ENCODE measurements around the gene ARID3B.

Gene ARID3B

DNA sequence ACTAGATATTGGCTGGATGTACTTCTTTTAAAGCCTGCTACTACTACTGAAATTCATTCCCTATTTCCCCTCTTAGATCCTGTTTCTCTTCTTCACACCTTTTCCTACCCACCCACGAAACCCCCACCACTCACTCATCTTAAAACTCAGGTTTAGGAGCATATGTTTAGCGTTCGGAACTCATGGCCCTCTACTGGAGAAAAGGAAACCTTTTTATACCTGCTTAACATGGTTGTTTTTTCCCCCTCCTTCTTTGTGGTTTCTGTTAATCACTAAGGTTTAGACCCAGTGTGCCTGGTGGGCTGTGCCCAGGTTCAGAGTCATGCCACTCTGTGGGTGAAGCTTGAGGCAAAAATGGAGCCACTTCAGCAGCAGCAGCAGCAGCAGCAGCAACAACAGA, 2.6 kb downstream of the ARID3B start:
- Mint-ChIP-seq H3K4me3 (peak overlapping the region; percentile 93), H3K36me3 (ENCODE audit: low read depth) (peaks cover 42% of the 10 kb centered on the region), H3K27me3 (no peaks in the 10 kb centered on the region), H3K27ac (peak overlapping the region; percentile 3), H3K9me3 (no peaks in the 10 kb centered on the region), H3K4me1 (ENCODE audit: low read depth) (peaks cover 78% of the 10 kb centered on the region)

DNA sequence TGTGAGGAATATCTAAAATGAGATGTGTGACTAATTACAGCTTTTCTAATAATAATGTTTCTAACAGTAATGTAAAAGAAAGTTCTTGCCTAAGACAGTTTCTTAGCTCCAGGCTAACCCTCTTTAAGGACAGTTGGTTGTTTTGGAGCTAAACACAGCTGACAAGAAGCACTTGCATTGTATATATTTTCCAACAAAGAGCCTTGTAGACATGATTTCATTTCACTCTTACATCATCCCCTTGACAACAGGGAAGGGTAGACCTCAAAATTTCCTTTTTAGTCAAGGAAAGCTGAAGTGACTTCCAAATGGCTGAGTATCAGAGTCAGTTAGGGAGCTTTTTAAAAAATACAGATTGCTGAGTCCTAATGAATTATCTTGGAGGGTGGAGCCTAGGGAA, 4.1 kb downstream of the ARID3B start:
- Mint-ChIP-seq H3K9me3 (no peaks in the 10 kb centered on the region), H3K27me3 (no peaks in the 10 kb centered on the region), H3K4me3 (peak overlapping the region; percentile 72), H3K36me3 (ENCODE audit: low read depth) (peaks cover 46% of the 10 kb centered on the region), H3K4me1 (ENCODE audit: low read depth) (peaks cover 78% of the 10 kb centered on the region), H3K27ac (peak overlapping the region; percentile 84)

DNA sequence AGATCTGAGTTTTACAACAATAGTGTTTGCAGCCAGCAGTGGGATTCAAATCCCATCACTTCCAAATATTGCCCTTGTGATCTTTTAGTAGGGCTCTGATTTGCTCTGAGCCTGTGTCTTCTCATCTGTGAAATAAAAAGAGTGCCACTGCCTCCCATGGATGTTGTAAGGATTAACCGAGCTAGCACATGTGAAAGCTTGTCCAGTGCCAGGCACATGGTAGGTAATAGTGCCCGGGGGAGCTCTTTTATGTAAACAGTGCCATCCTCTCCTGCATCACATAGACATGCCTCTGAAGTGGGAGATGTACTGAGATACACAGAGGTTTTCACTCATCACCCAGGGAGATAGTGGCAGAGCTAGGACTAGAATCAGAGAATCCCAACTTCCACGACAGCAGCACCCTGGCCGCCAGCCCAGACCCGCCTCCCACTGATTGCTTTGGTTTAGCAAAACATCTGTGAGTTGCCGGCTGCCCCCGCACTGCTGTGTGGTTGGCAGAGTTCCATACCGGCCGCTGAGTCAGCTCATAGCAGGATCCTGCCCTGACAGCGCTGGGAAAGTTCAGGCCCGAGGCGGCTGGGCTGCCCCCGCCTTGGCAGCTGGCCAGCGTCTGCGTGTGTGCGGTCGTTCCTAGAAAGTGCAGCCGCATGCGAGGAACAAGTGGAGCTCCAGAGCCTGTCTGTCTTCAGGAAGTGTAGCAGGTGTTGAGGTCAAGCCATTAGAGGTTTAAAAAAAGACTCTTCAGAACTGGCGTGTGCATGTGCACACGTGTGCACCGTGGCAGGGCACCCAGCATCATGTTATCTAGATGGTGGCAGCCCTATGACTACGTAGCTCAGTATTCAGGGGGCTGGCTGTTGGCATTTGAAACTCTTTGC, 5.0 kb downstream of the ARID3B start:
- Mint-ChIP-seq H3K4me3 (peak overlapping the region; percentile 72), H3K36me3 (ENCODE audit: low read depth) (peaks cover 55% of the 10 kb centered on the region), H3K4me1 (ENCODE audit: low read depth) (peaks cover 81% of the 10 kb centered on the region), H3K27me3 (no peaks in the 10 kb centered on the region), H3K9me3 (no peaks in the 10 kb centered on the region), H3K27ac (peak overlapping the region; percentile 84)

DNA sequence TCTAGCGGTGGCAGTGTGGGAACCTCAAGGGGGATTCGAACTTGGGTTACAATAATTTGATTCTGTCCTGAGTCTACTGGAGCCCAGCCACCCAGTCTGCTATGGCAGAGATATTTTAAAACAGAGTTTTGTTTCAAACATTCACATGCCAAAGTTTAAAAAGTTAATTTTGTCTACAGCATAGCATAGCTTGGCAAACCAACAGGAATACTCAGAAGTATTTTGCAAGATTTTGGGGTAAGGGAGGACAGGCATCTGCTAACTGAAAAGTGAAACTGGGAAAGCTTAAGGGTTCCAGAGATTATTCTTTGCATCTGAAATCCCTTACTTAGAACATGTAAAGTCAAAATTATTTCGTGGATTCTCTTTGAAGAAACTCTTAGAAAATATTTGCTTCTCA, 6.6 kb downstream of the ARID3B start:
- no peaks in the 10 kb centered on the region for H3K9me3 Mint-ChIP-seq
- H3K36me3 Mint-ChIP-seq (ENCODE audit: low read depth) = peaks cover 66% of the 10 kb centered on the region
- no peak overlapping the region for H3K27ac Mint-ChIP-seq
- no peak overlapping the region for H3K4me3 Mint-ChIP-seq
- peaks cover 85% of the 10 kb centered on the region for H3K4me1 Mint-ChIP-seq (ENCODE audit: low read depth)
- H3K27me3 Mint-ChIP-seq = no peaks in the 10 kb centered on the region

DNA sequence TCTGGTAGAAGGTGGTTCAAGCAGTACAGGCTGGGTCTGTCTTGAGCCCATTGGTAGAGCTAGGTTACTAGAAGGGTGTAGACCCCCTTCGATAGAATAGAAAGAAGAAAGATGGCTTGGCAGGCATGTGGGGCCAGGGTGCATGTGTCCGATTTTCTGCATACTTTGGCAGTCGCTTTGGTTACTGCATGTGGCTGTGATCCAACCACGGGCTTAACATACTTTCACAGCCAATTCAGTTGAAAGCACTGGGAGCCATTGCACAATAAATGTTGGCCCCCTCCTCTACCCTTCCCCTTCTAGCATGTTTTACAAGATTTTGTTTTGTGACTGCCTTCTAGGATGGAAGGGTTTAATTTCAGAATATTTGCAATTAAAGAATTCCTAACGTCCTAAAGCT, 7.2 kb downstream of the ARID3B start:
- peak overlapping the region; percentile 3 for H3K27ac Mint-ChIP-seq
- no peak overlapping the region for H3K4me3 Mint-ChIP-seq
- H3K9me3 Mint-ChIP-seq = no peaks in the 10 kb centered on the region
- peaks cover 85% of the 10 kb centered on the region for H3K4me1 Mint-ChIP-seq (ENCODE audit: low read depth)
- no peaks in the 10 kb centered on the region for H3K27me3 Mint-ChIP-seq
- peaks cover 70% of the 10 kb centered on the region for H3K36me3 Mint-ChIP-seq (ENCODE audit: low read depth)

DNA sequence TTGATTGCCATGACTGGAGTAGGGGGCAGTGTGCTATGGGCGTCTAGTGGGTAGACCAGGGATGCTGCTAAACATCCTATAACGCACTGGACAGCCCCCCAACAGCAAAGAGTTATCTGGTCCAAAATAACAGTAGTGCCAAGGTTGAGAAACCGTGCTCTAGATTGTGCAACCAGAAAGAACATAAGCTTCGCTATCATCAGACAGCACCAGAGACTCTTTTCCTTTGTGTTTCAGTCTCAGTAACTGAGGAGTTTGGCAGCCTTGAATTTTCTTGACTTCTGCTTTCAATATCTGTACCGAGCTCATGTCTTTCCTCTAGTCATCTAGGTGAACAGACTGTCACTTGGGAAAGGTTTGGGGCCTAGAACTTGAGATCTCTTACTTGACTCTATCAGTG, 8.8 kb downstream of the ARID3B start:
- H3K4me3 Mint-ChIP-seq = no peak overlapping the region
- peaks cover 64% of the 10 kb centered on the region for H3K36me3 Mint-ChIP-seq (ENCODE audit: low read depth)
- H3K9me3 Mint-ChIP-seq = no peaks in the 10 kb centered on the region
- no peak overlapping the region for H3K27ac Mint-ChIP-seq
- peaks cover 74% of the 10 kb centered on the region for H3K4me1 Mint-ChIP-seq (ENCODE audit: low read depth)
- H3K27me3 Mint-ChIP-seq = no peaks in the 10 kb centered on the region

DNA sequence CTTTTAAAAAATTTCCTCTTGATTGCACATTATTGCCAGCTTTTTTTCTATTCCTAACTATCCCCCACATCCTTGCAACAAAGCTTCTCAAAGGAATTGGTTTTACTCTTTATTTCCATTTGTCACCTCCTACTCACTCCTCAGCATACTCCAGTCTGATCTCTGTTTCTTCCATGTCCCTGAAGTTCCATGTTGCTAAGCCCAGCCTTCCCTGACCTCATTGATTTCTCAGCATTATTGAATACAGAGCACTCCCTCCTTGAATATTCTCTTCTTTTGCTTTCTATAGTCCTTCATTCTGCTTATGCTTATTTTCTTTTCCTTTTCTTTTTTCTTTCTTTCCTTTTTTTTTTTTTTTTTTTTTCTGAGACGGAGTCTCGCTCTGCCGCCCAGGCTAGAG, 10.7 kb downstream of the ARID3B start:
- Mint-ChIP-seq H3K27ac (no peak overlapping the region), H3K36me3 (ENCODE audit: low read depth) (peaks cover 58% of the 10 kb centered on the region), H3K27me3 (no peaks in the 10 kb centered on the region), H3K9me3 (no peaks in the 10 kb centered on the region), H3K4me3 (no peak overlapping the region), H3K4me1 (ENCODE audit: low read depth) (peaks cover 60% of the 10 kb centered on the region)

DNA sequence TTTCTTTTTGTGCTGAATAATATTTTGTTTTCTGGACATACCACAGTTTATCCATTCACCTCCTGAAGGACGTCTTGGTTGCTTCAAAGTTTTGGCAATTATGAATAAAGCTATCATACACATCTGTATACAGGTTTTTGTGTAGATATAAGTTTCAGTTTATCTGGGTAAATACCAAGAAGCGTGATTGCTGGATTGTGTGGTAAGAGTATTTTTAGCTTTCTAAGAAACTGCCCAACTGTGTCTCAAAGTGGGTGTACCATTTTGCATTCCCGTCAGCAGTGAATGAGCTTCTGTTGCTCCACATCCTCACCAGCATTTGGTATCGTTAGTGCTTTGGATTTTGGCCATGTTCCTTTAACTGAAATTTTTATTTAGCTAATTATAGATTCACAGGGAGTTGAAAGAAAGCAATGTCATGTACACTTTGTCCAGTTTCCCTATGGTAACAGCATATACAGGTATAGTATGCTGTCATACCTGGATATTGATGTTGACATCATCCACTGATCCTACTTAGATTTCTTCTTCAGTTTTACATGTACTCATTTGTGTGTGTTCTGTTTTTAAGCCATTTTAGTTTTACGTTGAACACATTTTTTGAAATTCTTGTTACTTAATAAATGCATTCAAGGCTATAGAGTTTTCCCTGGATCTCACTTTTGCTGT, 11.9 kb downstream of the ARID3B start:
- H3K4me1 Mint-ChIP-seq (ENCODE audit: low read depth) = peaks cover 51% of the 10 kb centered on the region
- H3K9me3 Mint-ChIP-seq = no peaks in the 10 kb centered on the region
- peak overlapping the region; percentile 48 for H3K27ac Mint-ChIP-seq

DNA sequence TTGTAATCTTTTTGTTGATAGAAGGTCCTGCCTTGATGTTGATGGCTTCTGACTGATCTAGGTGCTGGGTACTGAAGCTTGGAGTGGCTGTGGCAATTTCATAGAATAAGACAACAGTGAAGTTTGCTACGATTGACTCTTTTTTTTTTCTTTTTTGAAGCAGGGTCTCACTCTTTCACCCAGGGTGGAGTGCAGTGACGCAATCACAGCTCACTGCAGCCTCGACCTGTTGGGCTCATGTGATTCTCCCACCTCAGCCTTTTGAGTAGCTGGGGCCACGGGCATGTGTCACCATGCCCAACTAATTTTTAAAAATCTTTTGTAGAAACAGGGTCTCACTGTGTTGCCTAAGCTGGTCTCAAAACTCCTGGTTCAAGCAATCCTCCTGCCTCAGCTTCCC, 14.2 kb downstream of the ARID3B start:
- Mint-ChIP-seq H3K4me1 (ENCODE audit: low read depth) (peaks cover 52% of the 10 kb centered on the region), H3K27me3 (no peaks in the 10 kb centered on the region), H3K4me3 (no peak overlapping the region), H3K9me3 (no peaks in the 10 kb centered on the region), H3K36me3 (ENCODE audit: low read depth) (peaks cover 54% of the 10 kb centered on the region), H3K27ac (no peak overlapping the region)

More for the DNA sequence above, 11.9 kb downstream of the ARID3B start:
- no peaks in the 10 kb centered on the region for H3K27me3 Mint-ChIP-seq
- H3K4me3 Mint-ChIP-seq = peak overlapping the region; percentile 37
- peaks cover 56% of the 10 kb centered on the region for H3K36me3 Mint-ChIP-seq (ENCODE audit: low read depth)

DNA sequence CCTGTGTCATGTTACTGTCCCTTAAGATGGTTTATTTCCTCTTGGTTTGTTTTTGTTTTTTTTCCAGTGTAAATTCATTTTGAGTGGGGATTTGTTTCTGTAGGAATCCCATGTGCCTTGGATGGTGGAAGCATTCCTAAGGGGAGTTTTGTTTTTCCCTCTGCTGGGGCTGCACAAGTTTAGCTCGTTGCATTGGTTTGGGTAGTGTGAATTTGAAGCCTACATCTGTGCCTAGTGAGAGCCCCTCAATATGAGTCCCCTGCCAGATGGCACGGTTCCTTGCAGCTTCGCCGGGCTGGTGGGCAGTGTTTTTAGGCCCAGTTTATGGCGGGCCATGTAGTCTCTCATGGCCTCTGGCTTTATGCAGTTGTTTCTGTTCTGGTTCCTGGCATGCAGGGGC, 17.7 kb downstream of the ARID3B start:
- H3K36me3 Mint-ChIP-seq (ENCODE audit: low read depth) = peaks cover 46% of the 10 kb centered on the region
- H3K4me1 Mint-ChIP-seq (ENCODE audit: low read depth) = peaks cover 39% of the 10 kb centered on the region
- H3K4me3 Mint-ChIP-seq = no peak overlapping the region
- no peaks in the 10 kb centered on the region for H3K9me3 Mint-ChIP-seq
- H3K27me3 Mint-ChIP-seq = no peaks in the 10 kb centered on the region
- no peak overlapping the region for H3K27ac Mint-ChIP-seq

DNA sequence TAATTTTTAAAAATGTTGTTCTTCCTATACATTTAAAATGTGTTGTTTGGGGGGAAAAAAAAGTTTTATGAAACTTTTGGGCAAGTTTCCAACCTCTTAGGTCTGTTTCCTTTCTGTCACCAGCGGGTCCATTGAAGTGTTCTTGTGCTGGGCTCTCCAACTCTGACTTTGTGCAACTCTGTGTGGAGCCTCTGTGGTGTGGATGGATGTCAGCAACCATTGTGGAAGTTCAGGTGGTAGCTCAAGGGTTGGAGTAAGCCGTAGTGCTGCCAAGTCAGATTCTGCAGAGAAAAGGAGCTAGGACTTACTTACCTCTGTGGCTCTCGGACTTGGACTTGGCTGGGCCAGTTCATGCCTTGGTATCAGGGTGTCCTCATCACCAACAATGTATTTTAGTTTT, 22.4 kb downstream of the ARID3B start:
- Mint-ChIP-seq H3K9me3 (no peaks in the 10 kb centered on the region), H3K27ac (no peak overlapping the region), H3K4me1 (ENCODE audit: low read depth) (peaks cover 41% of the 10 kb centered on the region), H3K36me3 (ENCODE audit: low read depth) (peaks cover 60% of the 10 kb centered on the region), H3K4me3 (no peak overlapping the region), H3K27me3 (no peaks in the 10 kb centered on the region)

DNA sequence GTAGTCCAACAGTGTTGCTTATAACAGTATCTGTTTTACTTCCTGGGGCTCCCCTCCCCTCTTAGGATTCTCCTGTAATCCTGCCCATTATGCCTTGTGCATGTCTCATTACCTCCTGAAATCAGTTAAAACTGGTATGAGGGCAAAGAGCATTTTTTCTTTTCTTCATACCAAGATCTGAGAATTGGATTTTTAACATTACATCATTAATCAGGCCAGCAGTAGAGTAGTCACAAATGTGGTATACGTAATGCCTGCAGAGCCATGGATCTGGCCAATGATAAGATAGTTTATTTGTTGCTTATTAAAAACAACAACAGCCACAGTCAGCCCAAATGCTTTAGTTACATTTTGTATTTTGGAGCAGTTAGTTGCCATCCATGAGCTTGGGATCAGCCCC, 23.2 kb downstream of the ARID3B start:
- Mint-ChIP-seq H3K9me3 (no peaks in the 10 kb centered on the region), H3K4me3 (no peak overlapping the region), H3K36me3 (ENCODE audit: low read depth) (peaks cover 53% of the 10 kb centered on the region), H3K27ac (no peak overlapping the region), H3K27me3 (no peaks in the 10 kb centered on the region), H3K4me1 (ENCODE audit: low read depth) (peaks cover 33% of the 10 kb centered on the region)

DNA sequence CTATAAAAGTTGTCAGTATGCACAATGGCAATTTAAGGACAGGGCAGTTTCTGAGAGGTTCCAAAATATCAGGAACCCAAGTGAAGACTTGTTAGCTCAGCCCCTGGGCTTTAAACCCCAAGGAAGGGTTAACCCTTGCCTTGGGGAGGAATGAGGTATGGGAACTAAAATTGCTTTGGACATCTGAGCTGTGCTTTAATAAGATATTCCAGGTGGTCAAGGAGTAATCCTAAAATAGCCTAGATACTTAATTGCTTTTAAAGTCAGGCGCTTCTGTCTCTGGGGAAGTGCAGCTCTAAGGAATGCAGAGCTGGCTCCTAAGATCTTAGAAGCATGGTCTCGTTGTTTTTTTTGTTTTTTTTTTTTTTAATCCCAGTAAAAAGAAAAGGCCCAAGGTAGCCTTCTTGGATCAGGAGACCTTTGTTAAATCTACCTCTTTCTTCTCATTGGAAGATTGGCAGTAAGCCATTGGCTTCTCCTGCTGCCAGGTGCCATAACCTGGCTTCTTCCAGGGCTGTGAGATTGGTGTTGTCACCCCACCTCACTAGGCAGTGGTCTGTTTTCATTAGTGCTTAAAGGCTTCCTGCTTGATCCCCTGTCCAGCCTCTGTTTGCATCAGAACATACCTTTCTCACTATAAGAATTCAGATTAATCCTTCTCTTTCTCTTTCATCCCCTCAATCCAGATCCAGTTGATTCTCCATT, 24.5 kb downstream of the ARID3B start:
- no peaks in the 10 kb centered on the region for H3K9me3 Mint-ChIP-seq
- peaks cover 28% of the 10 kb centered on the region for H3K4me1 Mint-ChIP-seq (ENCODE audit: low read depth)
- H3K4me3 Mint-ChIP-seq = no peak overlapping the region
- no peaks in the 10 kb centered on the region for H3K27me3 Mint-ChIP-seq
- H3K36me3 Mint-ChIP-seq (ENCODE audit: low read depth) = peaks cover 50% of the 10 kb centered on the region
- no peak overlapping the region for H3K27ac Mint-ChIP-seq

DNA sequence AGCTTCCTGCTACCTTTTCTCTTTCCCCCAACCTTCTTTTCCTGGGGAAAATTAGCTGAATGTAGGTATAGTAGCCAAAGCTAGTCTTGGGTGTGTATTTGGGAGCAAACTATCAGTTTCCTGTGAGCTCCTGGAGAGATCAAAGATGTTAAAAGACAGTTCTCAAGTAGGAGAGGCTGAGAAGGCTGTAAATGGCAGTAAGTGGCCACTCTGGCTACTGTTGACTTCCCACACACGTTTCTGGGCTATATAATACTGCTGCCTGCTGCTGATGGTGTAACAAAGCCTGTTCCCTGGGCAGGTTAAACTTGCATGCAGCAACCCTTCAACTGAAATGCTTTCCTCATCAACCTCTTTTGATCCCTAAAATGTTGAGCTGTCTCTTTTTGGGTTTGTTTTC, 27.6 kb downstream of the ARID3B start:
- Mint-ChIP-seq H3K4me3 (no peak overlapping the region), H3K4me1 (ENCODE audit: low read depth) (peaks cover 16% of the 10 kb centered on the region), H3K27ac (no peak overlapping the region), H3K9me3 (no peaks in the 10 kb centered on the region), H3K27me3 (no peaks in the 10 kb centered on the region), H3K36me3 (ENCODE audit: low read depth) (peaks cover 49% of the 10 kb centered on the region)

DNA sequence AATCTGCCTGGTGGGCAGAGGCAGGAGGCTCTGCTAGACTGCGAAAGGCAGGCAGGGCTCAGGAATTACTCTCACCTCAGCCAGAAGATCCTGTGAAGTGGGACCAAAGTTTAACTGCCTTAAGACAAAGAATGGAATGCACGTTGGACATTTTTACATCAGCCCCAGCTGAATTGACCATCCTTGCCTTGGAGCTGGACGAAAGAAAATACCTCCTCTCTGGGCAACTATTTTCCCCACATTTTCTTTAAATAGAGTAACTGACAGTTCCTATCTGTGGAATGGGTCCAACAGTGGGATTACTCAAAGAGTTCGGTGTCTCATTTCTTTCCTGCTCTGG, 28.7 kb downstream of the ARID3B start:
- Mint-ChIP-seq H3K36me3 (ENCODE audit: low read depth) (peaks cover 49% of the 10 kb centered on the region), H3K4me3 (no peak overlapping the region), H3K27me3 (no peaks in the 10 kb centered on the region), H3K27ac (peak overlapping the region; percentile 40), H3K4me1 (ENCODE audit: low read depth) (peaks cover 12% of the 10 kb centered on the region), H3K9me3 (no peaks in the 10 kb centered on the region)
